Ascending aorta (tissue), 2 donors: ENCODE results near the gene ANKFN1. TPM values are rescaled to one million over a fixed set of nuclear protein-coding genes. Genes with fewer than 3 reads are reported as not detected.

Experiments
- DNase-seq, 2 donors: peaks; one replicate each; pipeline ENCODE4 v3.0.0-alpha.2; 2019; ENCODE audit warnings: low spot score in 2 of 2
- H3K27ac ChIP-seq, 2 donors: fragments of 200-600 bp; sonication (generic); one replicate each; pipeline ENCODE4 v1.5.1; 2016 to 2017; ENCODE audit warnings: mild to moderate bottlenecking in 1 of 2
- H3K27me3 ChIP-seq: fragments of 200-600 bp; sonication (generic); one replicate; pipeline ENCODE4 v1.5.1; 2017
- H3K36me3 ChIP-seq, 2 donors: fragments of 200-600 bp; sonication (generic); one replicate each; pipeline ENCODE4 v1.5.1; 2016
- H3K4me1 ChIP-seq, 2 donors: fragments of 200-600 bp; sonication (generic); one replicate each; pipeline ENCODE4 v1.5.1; 2016 to 2017; ENCODE audit warnings: mild to moderate bottlenecking in 1 of 2
- H3K4me3 ChIP-seq, 2 donors: fragments of 200-600 bp; sonication (generic); one replicate each; pipeline ENCODE4 v1.5.1; 2016 to 2017; ENCODE audit warnings: mild to moderate bottlenecking in 1 of 2
- H3K9me3 ChIP-seq, 2 donors: fragments of 200-600 bp; sonication (generic); one replicate each; pipeline ENCODE4 v1.5.1; 2016
- CTCF ChIP-seq, 3 experiments: fragments of 200-600 bp in 2 of 3; fragments of 450-650 bp in 1 of 3; sonication (generic) in 2 of 3; IDR thresholded peaks; one replicate each; pipeline ENCODE4 v1.5.1; 2016 to 2019; ENCODE audit warnings: antibody characterized with exemption in 3 of 3, mild to moderate bottlenecking in 1 of 3, moderate library complexity in 1 of 3
- intact Hi-C: fragments of 100-400 bp; cut with DNase I; formaldehyde crosslinking; loops from one replicate; pipeline ENCODE4 v1.15.1; 2023
- total RNA-seq: library from RNA; depleted of rRNA; stranded (reverse); fragments of >200 nt; gene quantifications from one replicate; pipeline ENCODE4 v1.1.0, GENCODE V29; 2016

Gene ANKFN1
- total RNA-seq, 1 donor from 2014 or later: not detected

GRCh38 chr17:56448371-56448770, 295.1 kb downstream of the ANKFN1 start:
- H3K36me3 ChIP-seq: no peaks in the 10 kb centered on the region
- no peak overlapping the region for H3K27ac ChIP-seq
- H3K4me1 ChIP-seq: no peaks in the 10 kb centered on the region
- TF ChIP-seq CTCF (IDR thresholded peaks at IDR 0.05): no peak
- no peak for DNase-seq
- intact Hi-C loops: no loop called here
- no peak overlapping the region for H3K4me3 ChIP-seq
- H3K9me3 ChIP-seq: no peaks in the 10 kb centered on the region
- no peaks in the 10 kb centered on the region for H3K27me3 ChIP-seq

GRCh38 chr17:56449176-56449575, 295.9 kb downstream of the ANKFN1 start:
- intact Hi-C loops: no loop called here
- no peak for DNase-seq
- Histone ChIP-seq H3K27ac (no peak overlapping the region), H3K36me3 (no peaks in the 10 kb centered on the region), H3K4me1 (no peaks in the 10 kb centered on the region), H3K27me3 (no peaks in the 10 kb centered on the region), H3K9me3 (no peaks in the 10 kb centered on the region), H3K4me3 (no peak overlapping the region)
- TF ChIP-seq CTCF (IDR thresholded peaks at IDR 0.05): no peak

GRCh38 chr17:56451629-56452028, 298.4 kb downstream of the ANKFN1 start:
- H3K27ac ChIP-seq: no peak overlapping the region
- no peak for DNase-seq

GRCh38 chr17:56452461-56452860, 299.2 kb downstream of the ANKFN1 start:
- intact Hi-C loops: no loop called here
- H3K36me3 ChIP-seq: no peaks in the 10 kb centered on the region
- no peak overlapping the region for H3K27ac ChIP-seq
- no peaks in the 10 kb centered on the region for H3K4me1 ChIP-seq
- H3K27me3 ChIP-seq: no peaks in the 10 kb centered on the region
- TF ChIP-seq CTCF (IDR thresholded peaks at IDR 0.05): no peak
- DNase-seq: no peak
- no peak overlapping the region for H3K4me3 ChIP-seq
- no peaks in the 10 kb centered on the region for H3K9me3 ChIP-seq

More at GRCh38 chr17:56451629-56452028, 298.4 kb downstream of the ANKFN1 start:
- no peaks in the 10 kb centered on the region for H3K4me1 ChIP-seq
- no peak for TF ChIP-seq CTCF (IDR thresholded peaks at IDR 0.05)
- H3K9me3 ChIP-seq: no peaks in the 10 kb centered on the region
- H3K27me3 ChIP-seq: no peaks in the 10 kb centered on the region
- H3K4me3 ChIP-seq: no peak overlapping the region
- no peaks in the 10 kb centered on the region for H3K36me3 ChIP-seq
- intact Hi-C loops: no loop called here

GRCh38 chr17:56457501-56457900, 304.2 kb downstream of the ANKFN1 start:
- no peak for TF ChIP-seq CTCF (IDR thresholded peaks at IDR 0.05)
- no peak for DNase-seq
- Histone ChIP-seq H3K27me3 (no peaks in the 10 kb centered on the region), H3K36me3 (no peaks in the 10 kb centered on the region), H3K9me3 (no peaks in the 10 kb centered on the region), H3K4me1 (no peaks in the 10 kb centered on the region), H3K27ac (no peak overlapping the region), H3K4me3 (no peak overlapping the region)
- intact Hi-C loops: no loop called here

- DNase-seq: no peak
- Histone ChIP-seq H3K36me3 (no peaks in the 10 kb centered on the region), H3K4me3 (no peak overlapping the region), H3K9me3 (no peaks in the 10 kb centered on the region), H3K4me1 (no peaks in the 10 kb centered on the region), H3K27ac (no peak overlapping the region), H3K27me3 (no peaks in the 10 kb centered on the region)
- TF ChIP-seq CTCF (IDR thresholded peaks at IDR 0.05): no peak
- intact Hi-C loops: no loop called here
These were observed 312.6 kb downstream of the ANKFN1 start for GRCh38 chr17:56465886-56466285.
